Ishikawa (cell line): ENCODE results near the gene MALT1.

Experiments
- CEBPB ChIP-seq: IDR thresholded peaks from 2 replicates; pipeline ENCODE4 v1.6.1; 2012
- CREB1 ChIP-seq: IDR thresholded peaks from 2 replicates; pipeline ENCODE4 v1.6.1; 2012; ENCODE audit warnings: low read depth
- EGR1 ChIP-seq: IDR thresholded peaks from 2 replicates; pipeline ENCODE4 v1.6.1; 2012
- EP300 ChIP-seq: IDR thresholded peaks from 2 replicates; pipeline ENCODE4 v1.6.1; 2012; ENCODE audit warnings: borderline replicate concordance
- NFIC ChIP-seq: IDR thresholded peaks from 2 replicates; pipeline ENCODE4 v1.6.1; 2012
- RAD21 ChIP-seq: IDR thresholded peaks from 2 replicates; pipeline ENCODE4 v1.6.1; 2012; ENCODE audit warnings: low read depth
- REST ChIP-seq: IDR thresholded peaks from 2 replicates; pipeline ENCODE4 v1.6.1; 2012; ENCODE audit warnings: low read depth, mild to moderate bottlenecking
- TAF1 ChIP-seq: IDR thresholded peaks from 2 replicates; pipeline ENCODE4 v1.6.1; 2012; ENCODE audit warnings: low read depth, mild to moderate bottlenecking
- TCF12 ChIP-seq: IDR thresholded peaks from 2 replicates; pipeline ENCODE4 v1.6.1; 2012; ENCODE audit warnings: low read depth
- YY1 ChIP-seq: IDR thresholded peaks from 2 replicates; pipeline ENCODE4 v1.6.1; 2012; ENCODE audit warnings: low read depth
- ZBTB7A ChIP-seq: IDR thresholded peaks from 2 replicates; pipeline ENCODE4 v1.6.1; 2012; ENCODE audit warnings: low read depth

GRCh38 chr18:58668211-58668610 lies 3.1 kb upstream of the MALT1 start:
- TF ChIP-seq TCF12, result no peak
- TF ChIP-seq YY1, result no peak
- no peak for TF ChIP-seq EP300
- TF ChIP-seq TAF1, result no peak
- no peak for TF ChIP-seq RAD21
- TF ChIP-seq REST, result no peak
- TF ChIP-seq EGR1, result no peak
- no peak for TF ChIP-seq CREB1
- no peak for TF ChIP-seq CEBPB
- no peak for TF ChIP-seq NFIC
- no peak for TF ChIP-seq ZBTB7A
